GM21360 (cell line): ENCODE measurements around the gene NDRG3.

Experiments
- ATAC-seq: cut with Tn5 transposase; IDR thresholded peaks from one replicate; pipeline ENCODE4 v1.9.1; 2021; ENCODE audit warnings: mild to moderate bottlenecking, moderate library complexity; ENCODE audit not compliant: unreplicated experiment

The NDRG3 gene

DNA sequence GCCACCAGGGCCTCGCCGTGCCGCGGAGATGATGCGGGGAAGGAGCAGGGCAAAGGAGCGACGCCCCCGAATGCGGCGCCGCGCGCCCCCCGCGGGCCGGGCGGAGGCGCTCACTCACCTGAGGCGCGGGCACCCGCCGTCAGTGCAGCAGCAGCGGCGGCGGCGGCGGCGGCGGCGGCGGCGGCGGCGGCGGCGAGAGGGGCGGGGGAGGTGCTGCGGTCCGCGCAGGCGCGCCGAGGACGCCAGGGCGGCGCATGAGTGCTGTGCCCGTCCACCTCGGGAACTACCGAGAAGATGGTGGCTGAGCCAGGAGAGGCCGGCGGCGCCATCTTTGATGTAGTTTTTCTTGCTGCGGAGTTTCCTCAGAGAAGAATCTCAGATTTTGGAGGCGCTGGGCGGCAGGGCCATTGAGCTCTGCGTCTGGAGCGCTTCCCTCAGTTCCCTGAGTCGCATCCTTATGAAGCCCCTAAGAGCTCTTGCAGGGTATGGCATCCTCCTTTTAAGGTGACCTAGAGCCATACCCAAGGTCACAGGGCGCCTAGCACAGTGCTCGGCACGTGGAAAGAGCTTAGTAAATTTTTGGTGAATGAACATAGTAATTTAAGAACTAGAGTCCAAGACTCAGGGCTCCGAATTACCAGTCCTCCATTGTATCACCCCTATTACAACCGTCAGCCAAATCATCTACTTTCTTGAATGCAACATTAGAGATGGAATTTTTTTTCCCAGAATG, at the start of gene NDRG3:
TSS of gene NDRG3 (minus strand) at position 164 of the 733 bp plus-strand sequence. CDS start 24,355 bp downstream, outside the sequence.
- ATAC-seq, result peak; percentile 92

DNA sequence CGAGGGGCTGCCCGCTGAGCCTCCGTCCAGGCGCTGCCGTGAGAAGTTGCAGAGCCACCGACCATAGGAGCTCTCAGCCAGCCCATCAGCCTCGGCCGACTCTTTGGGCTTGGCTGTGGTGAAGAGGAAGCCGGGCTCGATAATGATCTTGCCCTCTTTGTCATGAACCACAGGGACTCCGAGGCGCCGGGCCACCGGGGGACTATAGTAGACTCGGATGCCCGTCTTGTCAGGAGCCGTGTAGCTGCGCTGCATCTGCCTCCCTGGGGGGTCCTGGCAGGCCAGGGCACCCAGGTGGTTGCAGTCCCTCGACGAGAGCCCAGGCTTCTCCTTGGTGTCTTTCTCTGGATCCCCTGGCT, 48.2 kb upstream of the NDRG3 start:
- no peak for ATAC-seq

DNA sequence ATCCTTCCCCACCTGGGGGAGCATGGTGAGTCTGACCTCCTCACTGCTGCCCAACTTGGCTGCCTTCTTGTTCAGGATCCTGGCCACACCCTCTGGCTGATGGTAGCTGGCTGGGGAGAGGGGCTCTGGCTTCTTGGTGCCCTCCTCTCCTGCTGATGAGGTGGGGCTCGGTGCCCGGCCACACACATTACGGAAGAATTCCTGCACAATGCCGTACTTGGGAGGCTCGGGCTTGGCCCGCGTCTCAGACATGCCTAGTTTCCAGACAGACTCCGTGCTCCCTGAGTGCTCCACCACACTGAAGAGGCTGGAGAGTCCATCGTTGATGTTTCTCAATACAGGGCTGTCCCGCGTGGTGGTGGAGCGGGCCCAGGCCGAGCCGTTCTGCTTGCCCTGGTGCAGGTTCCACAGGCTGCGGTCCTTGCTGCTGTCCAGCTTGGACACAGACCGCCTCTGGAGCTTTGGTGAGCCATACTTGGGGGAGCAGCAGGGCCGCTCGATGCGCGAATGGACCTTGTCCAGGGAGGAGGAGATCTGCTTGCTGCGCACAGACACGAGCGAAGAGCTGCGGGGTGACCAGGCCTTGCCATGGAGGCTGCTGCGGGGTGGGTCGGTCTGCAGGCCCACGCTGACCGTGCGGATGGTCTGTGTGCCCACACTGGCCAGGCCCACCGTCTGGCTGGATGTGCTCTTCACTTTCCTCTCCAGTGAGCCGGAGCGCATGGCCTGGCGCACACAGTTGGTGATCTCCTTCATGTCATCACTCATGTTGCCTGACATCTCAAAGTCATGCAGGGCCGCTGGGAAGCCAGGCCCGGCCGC, 47.6 kb upstream of the NDRG3 start:
- no peak for ATAC-seq

DNA sequence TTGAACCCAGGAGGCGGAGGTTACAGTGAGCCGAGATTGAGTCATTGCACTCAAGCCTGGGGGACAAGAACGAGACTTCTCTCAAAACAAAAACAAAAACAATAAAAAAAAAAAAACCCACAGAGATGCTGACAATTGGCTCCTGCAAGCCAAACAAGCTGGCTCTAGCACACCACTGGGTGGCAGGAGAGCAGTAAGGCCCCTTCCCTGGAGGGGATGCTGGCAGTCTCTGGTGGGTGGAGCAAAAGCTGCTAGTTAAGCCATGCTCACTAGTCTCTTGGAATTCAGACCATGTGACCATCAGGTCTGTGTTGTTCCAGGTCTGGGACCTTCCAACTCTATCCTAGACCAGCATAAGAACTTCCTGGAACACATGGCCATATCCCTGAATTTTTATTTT, 46.5 kb upstream of the NDRG3 start:
- no peak for ATAC-seq

DNA sequence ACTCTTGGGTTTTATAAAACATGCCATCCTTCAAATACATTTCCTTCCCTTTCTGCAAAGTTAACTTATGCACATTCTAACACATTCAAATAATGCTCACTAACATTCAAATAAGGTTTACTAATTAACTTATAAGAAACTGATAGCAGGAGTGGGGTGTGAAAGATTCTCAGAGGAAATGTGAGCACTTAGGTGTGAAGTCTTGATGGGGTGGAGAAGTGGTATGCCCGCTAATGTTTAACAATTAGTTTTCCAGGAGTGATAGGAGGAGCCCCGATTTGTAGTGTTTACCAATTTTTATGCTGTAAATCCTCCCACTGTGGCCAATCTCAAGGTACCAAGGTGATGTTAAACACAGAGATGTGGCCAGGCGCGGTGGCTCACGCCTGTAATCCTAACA, 46.0 kb upstream of the NDRG3 start:
- no peak for ATAC-seq

DNA sequence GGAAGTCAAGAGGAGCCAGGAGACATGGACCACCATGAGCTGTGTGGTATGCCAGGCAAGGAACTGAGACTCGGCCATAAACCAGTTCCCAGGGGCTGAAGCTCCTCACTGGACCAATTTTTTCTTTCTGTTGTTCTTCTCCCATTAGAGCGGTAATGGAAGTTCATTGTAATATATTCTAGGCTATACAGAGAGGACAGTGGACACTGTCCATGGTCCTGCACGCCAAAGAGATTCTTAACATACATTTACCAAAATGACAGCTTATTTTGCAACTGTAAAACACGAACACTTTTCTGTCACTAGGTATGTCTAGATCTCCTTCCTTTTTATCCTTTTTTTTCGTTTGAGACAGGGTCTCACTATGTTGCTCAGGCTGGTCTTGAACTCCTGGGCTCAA, 40.8 kb upstream of the NDRG3 start:
- no peak for ATAC-seq

DNA sequence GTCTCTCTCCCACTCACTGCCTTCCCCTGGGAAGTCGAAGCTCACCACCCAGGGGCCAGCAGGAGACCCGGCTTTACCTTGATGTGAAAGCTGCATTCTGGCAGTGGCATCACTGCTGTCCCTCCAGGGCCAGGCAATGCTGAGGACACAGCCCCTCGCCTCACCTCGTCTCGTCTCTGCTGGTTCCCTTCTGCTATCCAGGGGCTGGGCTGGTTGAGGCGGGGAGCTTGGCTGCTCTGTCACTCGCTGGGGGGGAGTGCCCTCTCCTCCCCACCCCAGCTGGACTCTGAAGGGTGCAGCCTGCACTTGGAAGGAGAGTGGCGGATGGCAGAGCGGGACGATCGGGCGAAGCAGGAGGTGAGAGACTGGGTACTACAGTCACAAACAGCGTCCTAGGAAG, 40.4 kb upstream of the NDRG3 start:
- ATAC-seq, result no peak

DNA sequence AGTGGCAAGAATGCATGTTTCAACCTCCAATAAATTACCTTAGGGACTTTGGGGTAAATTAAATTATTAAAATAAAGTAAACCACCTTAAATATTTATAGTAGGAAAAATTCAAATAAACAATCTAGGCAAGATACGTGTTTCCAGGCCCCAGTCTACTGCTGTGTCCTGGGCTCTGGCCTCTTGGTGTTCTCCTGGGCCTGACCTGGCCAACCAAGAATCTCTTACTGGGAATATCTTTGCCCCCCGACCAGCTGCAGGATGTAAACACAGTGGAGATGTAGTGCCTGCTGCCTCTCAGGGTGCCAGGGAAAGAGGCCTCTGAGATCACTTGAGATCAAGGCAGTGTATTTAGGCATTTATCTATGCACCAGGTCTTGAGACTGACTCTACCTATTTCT, 39.4 kb upstream of the NDRG3 start:
- no peak for ATAC-seq

DNA sequence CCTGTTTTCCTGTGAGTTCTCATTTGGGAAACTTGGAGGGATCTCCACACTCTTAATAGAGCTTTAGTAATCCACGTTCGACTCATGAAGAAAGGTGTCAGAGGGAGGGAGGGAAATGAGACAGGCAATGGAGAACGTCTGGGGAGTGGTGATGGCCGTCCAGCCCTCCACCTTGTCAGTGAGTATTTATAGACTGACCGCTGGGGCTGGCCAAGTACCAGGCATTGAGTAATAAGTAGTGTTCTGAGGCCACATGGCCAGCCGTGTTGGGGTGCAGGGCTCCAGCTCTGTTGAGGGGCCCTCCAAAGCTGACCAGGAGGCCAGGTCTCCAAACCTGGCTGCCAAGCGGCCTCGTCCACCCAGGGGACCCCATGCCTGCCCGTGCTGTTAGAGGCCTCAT, 39.0 kb upstream of the NDRG3 start:
- ATAC-seq, result no peak

DNA sequence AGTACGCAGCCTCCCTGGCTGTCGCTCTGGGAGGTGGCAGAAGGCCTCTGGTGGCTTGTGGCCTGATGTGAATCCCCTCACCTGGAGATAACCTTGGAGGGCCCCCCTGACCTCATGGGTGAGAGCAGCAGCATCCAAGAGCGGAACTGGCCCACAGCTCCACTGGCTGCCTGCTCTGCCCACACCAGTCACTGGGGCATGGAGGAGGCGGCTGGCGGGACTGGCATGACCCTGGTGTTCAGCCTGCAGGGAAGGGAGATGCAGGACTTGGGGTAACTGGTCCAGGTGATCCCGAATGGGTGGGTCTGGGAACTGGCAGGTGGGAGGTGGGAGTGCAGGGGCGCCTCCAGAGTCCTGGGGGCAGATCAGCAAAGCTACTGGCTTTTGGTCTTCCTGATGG, 38.2 kb upstream of the NDRG3 start:
- ATAC-seq, result no peak

DNA sequence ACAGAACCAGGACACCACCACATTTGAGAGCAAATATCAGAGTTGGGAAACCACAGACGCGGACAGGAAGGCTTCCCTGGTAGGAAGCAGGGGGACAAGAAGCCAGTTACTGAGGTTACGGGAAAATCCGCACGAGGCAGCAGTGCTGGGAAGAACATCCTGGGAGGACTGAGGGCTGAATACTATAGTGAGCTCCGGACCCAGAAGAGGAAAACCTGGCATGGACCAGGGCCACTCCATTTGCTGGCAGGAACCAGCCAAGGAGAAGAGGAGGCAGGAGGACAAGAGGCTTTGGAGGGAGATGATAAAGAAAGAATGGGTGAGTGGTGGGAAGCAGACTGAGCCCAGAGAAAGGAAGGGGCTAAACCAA, 33.8 kb upstream of the NDRG3 start:
- no peak for ATAC-seq

DNA sequence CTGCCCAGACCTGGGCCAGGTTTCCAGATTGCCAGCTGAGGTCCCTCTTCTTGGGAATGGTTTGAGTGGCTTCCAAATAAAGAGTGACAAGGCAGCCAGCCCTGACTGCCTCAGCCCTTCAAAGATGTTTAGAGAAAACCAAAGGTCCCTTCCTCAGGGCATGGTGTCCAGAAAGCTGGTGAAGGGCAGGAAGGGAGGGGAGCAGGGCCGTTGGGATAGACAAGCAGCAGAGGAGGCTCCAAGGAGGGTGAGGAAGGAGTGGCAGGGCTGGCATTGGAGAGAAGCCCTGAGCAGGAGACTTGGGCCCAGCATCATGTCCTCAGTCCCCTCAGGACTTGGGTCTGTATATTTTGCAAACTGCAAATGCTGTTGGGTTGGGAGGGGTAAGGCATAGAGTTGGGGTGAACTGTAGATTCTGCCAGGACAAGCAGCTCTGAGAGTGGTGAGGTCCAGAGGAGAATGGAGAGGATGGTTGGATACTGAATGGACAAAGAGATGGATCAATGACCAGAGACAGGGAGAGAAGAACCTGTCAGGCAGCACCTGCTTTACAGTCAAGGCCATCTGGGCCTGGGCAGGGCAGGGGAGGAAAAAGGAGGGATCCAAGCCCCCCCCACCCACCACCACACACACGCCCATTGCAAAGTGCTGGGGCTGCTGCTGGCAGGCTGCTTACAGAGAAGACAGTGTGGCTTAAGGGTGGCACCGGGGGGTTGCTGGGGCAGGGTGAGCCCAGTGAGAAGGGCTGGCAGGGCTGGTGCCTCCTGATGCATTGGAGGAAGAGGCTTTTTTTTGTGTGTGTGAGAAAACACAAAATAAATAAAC, 33.2 kb upstream of the NDRG3 start:
- no peak for ATAC-seq

DNA sequence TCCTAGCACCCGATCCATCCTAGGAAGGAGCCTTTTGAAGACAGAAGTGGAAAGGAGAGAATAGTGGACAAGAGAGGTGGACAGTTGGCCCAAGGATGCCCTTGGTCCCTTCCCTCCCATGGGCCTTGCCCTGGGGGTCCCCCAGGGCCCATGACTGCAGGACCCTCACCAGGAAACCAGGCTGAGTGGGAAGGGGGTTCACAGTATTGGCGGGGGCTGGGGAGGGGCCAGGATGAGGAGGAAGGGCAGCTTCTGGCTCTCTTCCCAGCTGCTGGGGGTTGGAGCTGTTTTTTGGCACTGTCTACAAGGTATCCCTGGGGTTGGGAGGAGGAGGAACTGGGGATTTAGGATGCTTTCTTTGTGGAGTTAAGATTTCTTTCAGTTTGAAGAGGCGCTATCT, 31.7 kb upstream of the NDRG3 start:
- ATAC-seq, result no peak

DNA sequence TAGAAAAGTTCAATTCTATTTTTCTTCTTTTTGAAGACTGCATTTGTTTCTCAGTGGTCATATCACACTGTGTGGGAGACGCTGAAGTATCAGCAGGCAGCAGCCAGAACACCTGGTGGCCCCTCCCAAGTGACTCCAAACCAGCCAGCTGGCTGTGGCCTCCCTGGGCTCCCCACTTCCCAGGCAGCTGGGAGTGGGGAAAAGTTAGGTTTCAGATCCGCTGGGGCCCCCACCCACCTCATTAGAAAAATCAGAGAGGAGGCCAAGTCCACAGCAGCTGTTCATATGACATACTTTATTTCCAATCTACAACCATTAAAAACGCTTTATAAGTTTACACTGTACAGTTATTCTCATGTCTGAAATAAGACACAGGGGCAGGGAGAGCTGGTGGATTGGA, 31.3 kb upstream of the NDRG3 start:
- no peak for ATAC-seq

DNA sequence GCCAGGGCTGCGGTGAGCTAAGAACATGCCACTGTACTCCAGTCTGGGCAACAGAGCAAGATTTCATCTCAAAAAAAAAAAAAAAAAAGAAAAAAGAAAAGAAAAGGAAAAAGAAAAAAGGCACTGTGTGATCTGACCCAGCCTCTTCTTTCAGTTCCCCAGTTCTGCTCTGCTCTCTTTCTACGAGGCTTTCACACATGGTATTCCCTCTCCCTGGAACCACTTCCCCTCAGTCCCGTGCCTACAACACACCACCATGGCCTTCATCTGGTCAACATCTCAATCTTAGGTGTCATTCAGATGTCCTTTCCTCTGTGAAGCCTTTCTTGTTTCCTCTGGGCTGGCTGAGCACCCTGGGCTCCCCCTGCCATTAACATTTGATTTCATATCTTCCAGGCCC, 29.9 kb upstream of the NDRG3 start:
- no peak for ATAC-seq

DNA sequence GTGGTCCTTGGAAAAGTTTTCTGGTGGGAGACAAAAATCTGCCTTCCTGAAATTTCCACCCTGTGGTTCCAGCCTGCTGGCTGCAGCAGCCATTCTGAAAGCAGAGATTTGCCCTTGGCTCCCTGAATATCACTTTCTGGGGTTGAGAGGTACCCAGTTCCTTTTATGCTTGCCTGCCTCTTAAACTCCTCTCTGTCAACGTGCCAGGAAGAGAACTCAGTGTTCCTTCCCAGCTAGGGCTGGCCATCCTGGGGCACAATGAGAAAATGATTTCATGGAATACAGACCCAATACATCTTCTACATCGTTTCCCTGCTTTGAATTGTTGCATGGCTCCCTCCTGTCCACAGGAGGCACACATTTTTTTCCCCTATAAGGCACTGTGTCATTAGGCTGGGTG, 29.3 kb upstream of the NDRG3 start:
- no peak for ATAC-seq

DNA sequence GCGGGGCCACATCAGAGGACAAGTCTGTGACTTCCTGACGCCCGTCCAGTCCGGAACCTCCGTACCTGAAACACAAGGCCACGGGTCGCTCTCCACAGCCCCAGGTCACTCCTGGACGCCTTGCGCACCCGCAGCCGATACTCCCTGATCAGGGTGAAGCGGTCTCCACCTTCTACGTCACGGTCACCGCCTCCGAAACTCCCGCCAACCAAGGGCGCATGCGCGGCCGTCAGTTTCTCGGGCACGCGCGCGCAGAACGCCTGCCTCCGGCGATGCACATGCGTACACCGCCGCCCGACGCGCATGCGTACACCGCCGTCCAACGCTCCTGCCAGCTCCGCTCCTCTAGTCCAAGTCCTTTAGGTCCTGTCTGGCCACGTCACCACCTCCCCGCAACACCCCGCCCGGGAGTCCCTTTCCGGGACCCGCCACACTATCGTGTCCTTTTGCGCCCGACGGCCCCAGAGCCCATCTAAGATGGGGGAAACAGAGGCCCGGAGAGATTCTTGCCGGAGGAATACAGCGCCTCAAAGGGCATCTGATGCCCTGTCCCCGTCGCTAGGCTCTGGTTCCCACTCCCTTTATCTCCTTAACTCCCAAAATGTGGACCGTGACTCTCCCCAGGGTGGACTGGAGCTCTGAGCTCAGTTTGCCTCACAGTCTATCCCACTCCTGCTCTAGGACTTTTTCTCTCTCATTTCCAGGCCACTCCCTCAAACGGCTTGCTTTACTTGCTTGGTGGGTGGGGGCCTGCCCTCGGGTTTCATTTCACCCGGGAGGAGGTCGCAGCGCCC, 27.9 kb upstream of the NDRG3 start, which contains the start of gene DSN1:
TSS of gene DSN1 (minus strand) at position 167 of the 794 bp plus-strand sequence. CDS start 2,305 bp downstream, outside the sequence.
- ATAC-seq, result peak; percentile 75

DNA sequence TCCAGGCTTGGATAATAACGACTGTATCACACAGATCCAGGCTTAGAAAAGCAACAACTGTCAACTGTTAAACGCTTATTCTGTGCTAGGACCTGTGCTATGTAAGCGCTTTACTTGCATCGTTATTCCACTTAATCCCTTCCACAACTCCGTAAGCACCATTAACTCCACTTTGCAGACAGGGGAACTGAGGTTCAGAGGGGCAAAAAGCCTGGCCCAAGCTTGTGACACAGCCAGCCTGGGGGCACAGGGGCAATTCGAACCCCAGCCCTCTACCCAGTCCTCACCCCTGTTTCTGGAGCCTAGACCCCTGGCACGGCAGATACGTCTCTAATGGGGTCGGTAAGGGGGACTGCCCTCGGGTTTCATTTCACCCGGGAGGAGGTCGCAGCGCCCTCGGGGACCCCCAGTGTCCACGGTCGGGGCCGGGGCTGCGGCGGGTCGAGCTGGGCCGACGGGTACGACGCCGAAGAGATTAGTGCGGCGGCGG, 27.3 kb upstream of the NDRG3 start:
- ATAC-seq, result peak; percentile 13

DNA sequence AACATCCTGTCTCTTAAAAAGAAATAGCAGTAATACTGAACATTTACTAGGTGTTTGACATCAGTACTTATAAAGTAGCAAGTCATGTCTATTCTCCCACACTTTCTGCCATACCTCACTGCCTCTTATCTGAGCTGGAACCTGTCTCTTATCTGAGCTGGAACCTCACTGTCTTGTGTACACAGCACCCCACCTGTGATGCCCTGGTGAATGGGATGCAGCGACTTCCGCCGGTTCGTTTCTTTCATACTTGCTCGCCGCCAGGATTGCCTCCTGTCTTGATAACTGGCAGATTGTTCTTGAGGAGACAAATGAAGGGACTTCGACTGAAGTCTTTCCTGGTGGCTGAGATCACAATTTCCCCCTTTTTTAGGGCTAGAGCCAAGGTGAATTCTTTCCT, 24.8 kb upstream of the NDRG3 start:
- no peak for ATAC-seq

DNA sequence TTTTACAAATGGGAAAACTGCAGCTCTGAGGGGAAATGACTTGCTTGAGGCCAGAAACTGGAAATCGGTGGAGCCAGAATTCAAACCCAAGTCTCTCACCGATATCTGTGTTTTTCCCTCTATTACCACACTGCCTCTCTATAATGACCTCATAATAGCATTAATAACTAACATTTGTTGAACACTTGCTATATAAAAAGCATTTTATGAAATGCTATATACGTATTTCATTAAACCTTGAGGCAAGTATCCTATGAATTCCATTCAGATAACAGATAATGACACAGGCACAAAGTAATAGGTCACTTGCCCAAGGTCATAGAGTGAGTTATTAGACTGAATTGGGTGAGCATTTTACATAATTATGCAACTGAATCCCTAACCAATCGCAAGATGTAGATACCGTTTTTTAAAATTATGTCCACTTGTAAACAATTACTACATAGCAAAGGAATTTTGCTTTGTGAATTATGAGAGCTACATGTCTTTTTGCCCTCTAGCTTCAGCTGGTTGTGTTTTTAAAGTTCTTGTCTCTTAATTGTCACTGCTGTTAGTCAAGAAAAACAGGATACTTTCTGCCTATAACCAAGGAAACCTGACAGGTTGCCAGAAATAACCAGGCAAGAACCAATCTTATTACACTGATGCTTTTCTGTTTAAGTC, 23.0 kb upstream of the NDRG3 start:
- ATAC-seq, result no peak
